ENCODE measurements around the gene PISD. TPM values are rescaled to one million over a fixed set of nuclear protein-coding genes. Genes with fewer than 3 reads are reported as not detected.

Gene PISD
- total RNA-seq, 3 donors from 2014 or later (not counting 1 experiment from before 2014, with no cell fraction given), result 36.0 to 52.1 (median 47.8) TPM

- ATAC-seq, result no peak
- Histone ChIP-seq H3K27ac (ENCODE audit: low read length) (no peak overlapping the region), H3K4me3 (ENCODE audit: low read length) (no peak overlapping the region), H3K36me3 (ENCODE audit: control insufficient read depth, insufficient read depth, low read length) (peaks cover 14% of the 10 kb centered on the region), H3K9me3 (ENCODE audit: control insufficient read depth, insufficient read depth, low read length) (no peaks in the 10 kb centered on the region), H3K4me1 (ENCODE audit: control insufficient read depth, insufficient read depth, low read length) (no peaks in the 10 kb centered on the region), H3K27me3 (ENCODE audit: control insufficient read depth, insufficient read depth, low read length) (no peaks in the 10 kb centered on the region)
- Mint-ChIP-seq H3K27ac (no peak overlapping the region), H3K27me3 (ENCODE audit: low read depth in 2 of 2) (no peaks in the 10 kb centered on the region), H3K4me1 (peaks cover 0 to 8% of the 10 kb centered on the region in 2 donors), H3K9me3 (no peaks in the 10 kb centered on the region), H3K4me3 (no peak overlapping the region), H3K36me3 (no peaks in the 10 kb centered on the region)
- no peak for TF ChIP-seq CTCF (IDR thresholded peaks at IDR 0.05)
- intact Hi-C loops (cut with micrococcal nuclease), result no loop called here
- DNase-seq, result no peak
- WGBS (ENCODE audit: insufficient coverage), result 83% methylated on average over 5 of the region's 6 CpGs
These were observed 11.6 kb downstream of the PISD start for GRCh38 chr22:31650391-31650790.

GRCh38 chr22:31647523-31648320 is 14.3 kb downstream of the PISD start:
- H3K36me3 ChIP-seq (ENCODE audit: control insufficient read depth, insufficient read depth, low read length), result peaks cover 17% of the 10 kb centered on the region
- no peak overlapping the region for H3K27ac ChIP-seq (ENCODE audit: low read length)
- Mint-ChIP-seq H3K36me3 (no peaks in the 10 kb centered on the region), H3K4me3 (no peak overlapping the region), H3K4me1 (no peaks in the 10 kb centered on the region), H3K27me3 (ENCODE audit: low read depth in 2 of 2) (no peaks in the 10 kb centered on the region), H3K9me3 (no peaks in the 10 kb centered on the region), H3K27ac (no peak overlapping the region)
- ATAC-seq, result no peak
- H3K4me3 ChIP-seq (ENCODE audit: low read length), result no peak overlapping the region
- no peak for TF ChIP-seq CTCF (IDR thresholded peaks at IDR 0.05)
- no peaks in the 10 kb centered on the region for H3K27me3 ChIP-seq (ENCODE audit: control insufficient read depth, insufficient read depth, low read length)
- H3K9me3 ChIP-seq (ENCODE audit: control insufficient read depth, insufficient read depth, low read length), result no peaks in the 10 kb centered on the region
- DNase-seq, result no peak
- intact Hi-C loops (cut with micrococcal nuclease), result no loop called here
- 88% methylated on average over 11 of the region's 11 CpGs for WGBS (ENCODE audit: insufficient coverage)
- H3K4me1 ChIP-seq (ENCODE audit: control insufficient read depth, insufficient read depth, low read length), result no peaks in the 10 kb centered on the region

- Histone ChIP-seq H3K4me1 (ENCODE audit: control insufficient read depth, insufficient read depth, low read length) (no peaks in the 10 kb centered on the region), H3K27me3 (ENCODE audit: control insufficient read depth, insufficient read depth, low read length) (no peaks in the 10 kb centered on the region), H3K36me3 (ENCODE audit: control insufficient read depth, insufficient read depth, low read length) (peaks cover 17% of the 10 kb centered on the region), H3K27ac (ENCODE audit: low read length) (no peak overlapping the region), H3K9me3 (ENCODE audit: control insufficient read depth, insufficient read depth, low read length) (no peaks in the 10 kb centered on the region), H3K4me3 (ENCODE audit: low read length) (no peak overlapping the region)
- 96% methylated on average over 3 of the region's 3 CpGs for WGBS (ENCODE audit: insufficient coverage)
- no peak for TF ChIP-seq CTCF (IDR thresholded peaks at IDR 0.05)
- intact Hi-C loops (cut with micrococcal nuclease), result no loop called here
- Mint-ChIP-seq H3K4me1 (no peaks in the 10 kb centered on the region), H3K27ac (peak overlapping the region; percentile 53 to 62), H3K4me3 (no peak overlapping the region), H3K27me3 (ENCODE audit: low read depth in 2 of 2) (no peaks in the 10 kb centered on the region), H3K9me3 (no peaks in the 10 kb centered on the region), H3K36me3 (no peaks in the 10 kb centered on the region)
- no peak for DNase-seq
- no peak for ATAC-seq
These were observed 14.9 kb downstream of the PISD start for GRCh38 chr22:31647066-31647465.

Data from natural killer cell (primary cell).